SU-DHL-6 (cell line): ENCODE data around the gene OR4E1.

Source experiments
- H2AFZ ChIP-seq: fragments of 200-600 bp; sonication (generic); 2 replicates; pipeline ENCODE4 v1.6.1; 2014; ENCODE audit warnings: low read depth, mild to moderate bottlenecking, moderate library complexity, mixed read lengths, antibody characterized with exemption, low read length; ENCODE audit not compliant: severe bottlenecking
- H3F3A ChIP-seq: fragments of 200-600 bp; shearing (Covaris generic); 2 replicates; pipeline ENCODE4 v1.6.0; 2016; ENCODE audit warnings: antibody characterized with exemption, mild to moderate bottlenecking; ENCODE audit not compliant: insufficient read depth
- H3K27ac ChIP-seq: fragments of 200-600 bp; sonication (generic); 2 replicates; pipeline ENCODE4 v1.5.1; 2016; ENCODE audit warnings: low read depth, mild to moderate bottlenecking, low read length, moderate library complexity, mixed read lengths
- H3K27me3 ChIP-seq: fragments of 200-600 bp; sonication (generic), shearing (Covaris generic); 2 replicates; pipeline ENCODE4 v1.6.0; 2014; ENCODE audit warnings: mild to moderate bottlenecking, low read length
- H3K36me3 ChIP-seq: fragments of 200-600 bp; sonication (generic); 2 replicates; pipeline ENCODE4 v1.6.1; 2014; ENCODE audit warnings: mild to moderate bottlenecking, low read length, mixed read lengths
- H3K4me2 ChIP-seq: fragments of 300-600, 200-600 bp; shearing (Covaris generic), sonication (generic); 2 replicates; pipeline ENCODE4 v1.6.0; 2014; ENCODE audit warnings: low read length, low read depth, mild to moderate bottlenecking; ENCODE audit not compliant: poor library complexity, severe bottlenecking
- H3K4me3 ChIP-seq: fragments of 200-600 bp; sonication (generic); 2 replicates; pipeline ENCODE4 v1.5.1; 2014; ENCODE audit warnings: antibody characterized with exemption, low read length, mild to moderate bottlenecking, mixed read lengths; ENCODE audit not compliant: insufficient read depth, poor library complexity, severe bottlenecking
- H3K79me2 ChIP-seq: fragments of 200-600 bp; sonication (generic); 2 replicates; pipeline ENCODE4 v1.6.1; 2014; ENCODE audit warnings: mild to moderate bottlenecking, low read length, moderate library complexity; ENCODE audit not compliant: insufficient read depth
- H3K9ac ChIP-seq: fragments of 200-600 bp; sonication (generic); 2 replicates; pipeline ENCODE4 v1.7.0; 2014; ENCODE audit warnings: mild to moderate bottlenecking, low read length
- H3K9me2 ChIP-seq: fragments of 200-600 bp; sonication (generic); replicated peaks from 2 replicates; pipeline ENCODE4 v1.6.1; 2014; ENCODE audit warnings: low read length; ENCODE audit not compliant: insufficient read depth
- H3K9me3 ChIP-seq: fragments of 200-600 bp; sonication (generic); 2 replicates; pipeline ENCODE4 v1.6.1; 2014; ENCODE audit warnings: low read length, mixed read lengths; ENCODE audit not compliant: insufficient read depth
- H4K20me1 ChIP-seq: fragments of 200-600 bp; sonication (generic); 2 replicates; pipeline ENCODE4 v1.6.1; 2014; ENCODE audit warnings: low read depth, mild to moderate bottlenecking, antibody characterized with exemption, low read length, moderate library complexity, mixed read lengths
- EZH2phosphoT487 ChIP-seq: fragments of 200-600 bp; sonication (generic), shearing (Covaris generic); conservative IDR thresholded peaks from 2 replicates; pipeline ENCODE4 v1.6.1; 2018; ENCODE audit warnings: mild to moderate bottlenecking, antibody characterized with exemption, low read length, moderate library complexity, mixed read lengths
- TF ChIP-seq, protein P1 (sequence below): fragments of 200-600 bp; sonication (generic); IDR thresholded peaks from one replicate; pipeline ENCODE4 v1.5.1; 2017; ENCODE audit warnings: antibody characterized with exemption, mild to moderate bottlenecking, low read length, moderate library complexity; ENCODE audit not compliant: insufficient read depth, poor library complexity, severe bottlenecking

Gene OR4E1

DNA sequence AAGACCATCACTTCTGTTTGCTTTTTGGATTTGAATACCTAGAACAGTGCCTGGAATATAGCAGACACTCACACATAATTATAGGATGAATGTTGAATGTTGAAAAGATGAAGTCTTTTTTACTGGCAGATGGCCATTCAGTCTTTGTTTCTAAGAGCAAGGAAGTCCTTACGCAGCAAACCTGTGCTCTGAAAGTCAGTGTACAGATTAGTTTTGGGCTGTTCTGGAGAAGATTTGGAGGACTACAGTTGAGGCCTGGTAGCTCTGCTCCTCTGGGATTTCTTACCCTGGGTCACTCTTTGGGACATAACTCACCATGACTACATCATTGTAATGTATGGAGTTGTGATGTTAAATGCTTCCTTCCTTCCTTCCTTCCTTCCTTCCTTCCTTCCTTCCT, 16.6 kb downstream of the OR4E1 start:
- TF ChIP-seq EZH2phosphoT487, result no peak
- TF ChIP-seq, protein P1, sequence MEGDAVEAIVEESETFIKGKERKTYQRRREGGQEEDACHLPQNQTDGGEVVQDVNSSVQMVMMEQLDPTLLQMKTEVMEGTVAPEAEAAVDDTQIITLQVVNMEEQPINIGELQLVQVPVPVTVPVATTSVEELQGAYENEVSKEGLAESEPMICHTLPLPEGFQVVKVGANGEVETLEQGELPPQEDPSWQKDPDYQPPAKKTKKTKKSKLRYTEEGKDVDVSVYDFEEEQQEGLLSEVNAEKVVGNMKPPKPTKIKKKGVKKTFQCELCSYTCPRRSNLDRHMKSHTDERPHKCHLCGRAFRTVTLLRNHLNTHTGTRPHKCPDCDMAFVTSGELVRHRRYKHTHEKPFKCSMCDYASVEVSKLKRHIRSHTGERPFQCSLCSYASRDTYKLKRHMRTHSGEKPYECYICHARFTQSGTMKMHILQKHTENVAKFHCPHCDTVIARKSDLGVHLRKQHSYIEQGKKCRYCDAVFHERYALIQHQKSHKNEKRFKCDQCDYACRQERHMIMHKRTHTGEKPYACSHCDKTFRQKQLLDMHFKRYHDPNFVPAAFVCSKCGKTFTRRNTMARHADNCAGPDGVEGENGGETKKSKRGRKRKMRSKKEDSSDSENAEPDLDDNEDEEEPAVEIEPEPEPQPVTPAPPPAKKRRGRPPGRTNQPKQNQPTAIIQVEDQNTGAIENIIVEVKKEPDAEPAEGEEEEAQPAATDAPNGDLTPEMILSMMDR, result no peak
- Histone ChIP-seq H3K79me2 (no peaks in the 10 kb centered on the region), H3K36me3 (no peaks in the 10 kb centered on the region), H3K27me3 (no peaks in the 10 kb centered on the region), H3K27ac (no peak overlapping the region), H3K9me2 (no peaks in the 10 kb centered on the region), H3K4me2 (no peak overlapping the region), H3K4me3 (no peak overlapping the region), H3F3A (no peaks in the 10 kb centered on the region), H3K9me3 (no peaks in the 10 kb centered on the region), H3K9ac (no peak overlapping the region), H4K20me1 (no peaks in the 10 kb centered on the region), H2AFZ (no peak overlapping the region)

DNA sequence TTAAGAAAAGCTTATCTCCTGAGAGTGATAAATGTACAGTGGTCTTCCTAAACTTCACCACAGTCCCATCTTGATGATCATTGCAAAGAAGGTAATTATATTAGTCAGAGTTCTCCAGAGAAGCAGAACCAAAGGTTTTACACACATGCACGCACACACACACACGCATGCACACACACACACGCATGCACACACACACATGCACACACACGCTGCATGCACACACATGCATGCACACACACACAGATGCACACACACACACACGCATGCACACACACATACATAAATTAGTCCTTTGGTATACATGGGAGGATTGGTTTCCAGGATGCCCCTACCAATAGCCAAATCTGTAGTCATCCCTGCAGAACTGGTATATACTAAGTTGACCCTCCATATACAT, 19.4 kb downstream of the OR4E1 start:
- no peak overlapping the region for H2AFZ ChIP-seq

DNA sequence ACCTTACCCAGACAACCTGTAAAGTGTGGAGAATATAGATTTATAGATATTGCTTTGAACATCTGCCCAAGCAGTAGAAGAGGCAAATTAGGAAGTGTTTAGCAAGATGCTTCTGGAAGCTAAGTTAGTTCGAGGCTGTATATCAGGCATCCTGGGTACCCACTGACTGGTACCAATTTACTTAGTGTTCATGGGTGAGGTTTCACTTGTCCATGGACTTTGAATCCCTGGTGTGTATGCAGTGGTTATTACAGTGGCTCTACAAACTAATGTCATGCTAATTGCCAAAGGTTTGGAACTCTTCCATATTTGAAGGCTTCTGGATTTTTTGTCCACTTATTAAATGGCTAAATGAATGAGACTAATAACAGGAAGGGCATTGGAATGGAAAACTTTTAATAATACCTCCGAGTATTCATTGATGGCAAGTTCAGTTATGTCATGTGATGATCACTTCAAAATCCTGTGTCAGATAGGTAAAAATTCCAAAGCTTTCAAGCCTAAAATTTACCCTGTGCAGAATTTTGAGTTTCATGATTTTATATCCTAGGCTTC, 20.2 kb downstream of the OR4E1 start, which contains the start of gene OR4E2:
OR4E2 (plus strand) TSS at position 505 of the 555 bp plus-strand sequence. CDS start 11,248 bp downstream, outside the sequence.
- H4K20me1 ChIP-seq, result no peaks in the 10 kb centered on the region
- no peaks in the 10 kb centered on the region for H3F3A ChIP-seq
- no peak within 1 kb of the TSS for H2AFZ ChIP-seq
- H3K79me2 ChIP-seq, result no peaks in the 10 kb centered on the region
- H3K36me3 ChIP-seq, result no peaks in the 10 kb centered on the region
- H3K27me3 ChIP-seq, result no peaks in the 10 kb centered on the region
- no peaks in the 10 kb centered on the region for H3K9me3 ChIP-seq
- TF ChIP-seq, protein P1, result no peak
- TF ChIP-seq EZH2phosphoT487, result no peak
- H3K27ac ChIP-seq, result no peak within 1 kb of the TSS
- no peaks in the 10 kb centered on the region for H3K9me2 ChIP-seq
- H3K4me2 ChIP-seq, result no peak within 1 kb of the TSS
- no peak within 1 kb of the TSS for H3K4me3 ChIP-seq
- H3K9ac ChIP-seq, result no peak within 1 kb of the TSS

More for the DNA sequence above, 19.4 kb downstream of the OR4E1 start:
- Histone ChIP-seq H3F3A (no peaks in the 10 kb centered on the region), H3K4me3 (no peak overlapping the region), H3K79me2 (no peaks in the 10 kb centered on the region), H3K9me3 (no peaks in the 10 kb centered on the region), H4K20me1 (no peaks in the 10 kb centered on the region), H3K9me2 (no peaks in the 10 kb centered on the region), H3K36me3 (no peaks in the 10 kb centered on the region), H3K27ac (no peak overlapping the region), H3K27me3 (no peaks in the 10 kb centered on the region), H3K4me2 (no peak overlapping the region), H3K9ac (no peak overlapping the region)
- TF ChIP-seq, protein P1, result no peak
- TF ChIP-seq EZH2phosphoT487, result no peak
